ENCODE data around the gene GJE1. TPM values are rescaled to one million over a fixed set of nuclear protein-coding genes. Genes with fewer than 3 reads are reported as not detected.
"Not testable (repeated sequence)": the region's sequence is repeated elsewhere in the genome, so short reads cannot be mapped to it uniquely, and the experiment has no call there.

GJE1 gene
- not detected for total RNA-seq
- not detected for polyA plus RNA-seq
- long read RNA-seq, donor 1: 0 reads
- long read RNA-seq, donor 2: 0 reads
- long read RNA-seq, donor 3: 0 reads

DNA sequence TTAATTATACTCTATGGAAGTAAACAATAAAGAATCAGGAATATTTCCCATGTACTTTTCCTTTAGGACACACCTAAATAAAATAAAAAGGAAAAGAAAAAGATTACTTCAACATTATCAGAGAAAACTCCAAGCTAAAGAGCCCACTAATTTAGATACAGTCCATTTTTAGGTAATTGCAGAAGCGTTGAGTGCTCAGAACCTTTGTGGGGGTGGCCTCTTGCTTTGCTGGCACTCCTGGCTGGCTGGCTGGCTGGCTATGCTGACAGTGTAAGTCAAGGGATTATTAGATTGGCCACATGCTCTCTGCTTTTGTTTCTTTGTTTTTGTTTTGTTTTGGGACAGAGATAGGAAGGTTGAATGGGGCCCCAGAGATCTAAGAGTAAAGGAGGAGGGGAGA, at the start of gene GJE1:
Gene GJE1, plus strand, starts transcription at position 301 of the 400 bp plus-strand sequence. CDS start 234 bp downstream, outside the sequence.
- intact Hi-C loops (cut with DNase I): no loop called here
- WGBS, 4 donors: 51 to 65% (median 61%) methylated on average over 1 of the region's 1 CpG
- Histone ChIP-seq H3K4me3 (no peak within 1 kb of the TSS), H3K36me3 (no peaks in the 10 kb centered on the region), H3K27ac (no peak within 1 kb of the TSS), H3K9me3 (peaks cover 0 to 10% (median 3%) of the 10 kb centered on the region in 12 donors), H3K27me3 (no peaks in the 10 kb centered on the region), H3K4me1 (no peaks in the 10 kb centered on the region)
- DNase-seq: no peak
- TF ChIP-seq CTCF (IDR thresholded peaks at IDR 0.05) (no peak), POLR2A (IDR thresholded peaks at IDR 0.05) (no peak)
- no peak for ATAC-seq

- WGBS, 4 donors: 15 to 16% (median 16%) methylated on average over 38 to 49 of the region's 49 CpGs
- H3K36me3 ChIP-seq: no peaks in the 10 kb centered on the region
- H3K4me1 ChIP-seq: peaks cover 0 to 4% (median 0%) of the 10 kb centered on the region in 12 donors
- ATAC-seq (no peak), DNase-seq (peak in 1 of 5 donors; percentile 32)
- no peak for TF ChIP-seq CTCF (IDR thresholded peaks at IDR 0.05)
- no peak for TF ChIP-seq POLR2A (IDR thresholded peaks at IDR 0.05)
- no peaks in the 10 kb centered on the region for H3K9me3 ChIP-seq
- no peak overlapping the region for H3K27ac ChIP-seq
- H3K27me3 ChIP-seq: peaks cover 8 to 32% (median 21%) of the 10 kb centered on the region in 9 donors
- intact Hi-C loops (cut with DNase I): no loop called here
- H3K4me3 ChIP-seq: no peak overlapping the region
Observed at GRCh38 chr6:142087950-142088857, 44.5 kb upstream of the GJE1 start.

DNA sequence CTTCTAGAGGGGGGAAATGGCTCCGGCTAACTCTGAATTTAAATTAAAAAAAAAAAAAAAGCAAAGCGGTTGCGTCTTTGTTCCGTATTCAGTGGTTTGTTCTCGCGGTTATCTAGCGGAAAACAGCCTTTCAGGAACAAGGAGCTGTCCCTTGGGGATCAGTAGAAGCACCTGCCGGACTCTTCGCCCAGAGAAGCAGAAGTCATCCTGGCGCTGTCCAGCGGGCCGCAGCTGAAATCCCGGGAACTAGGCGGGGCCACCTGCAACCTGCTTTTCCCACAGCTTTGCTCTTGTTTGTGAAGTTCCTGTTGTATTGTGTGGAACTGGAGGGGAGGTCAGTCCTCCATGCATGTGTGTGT, 43.9 kb upstream of the GJE1 start:
- Histone ChIP-seq H3K4me3 (no peak overlapping the region), H3K9me3 (no peaks in the 10 kb centered on the region), H3K27ac (no peak overlapping the region), H3K4me1 (peaks cover 0 to 4% (median 0%) of the 10 kb centered on the region in 12 donors), H3K27me3 (peaks cover 8 to 32% (median 21%) of the 10 kb centered on the region in 9 donors), H3K36me3 (no peaks in the 10 kb centered on the region)
- DNase-seq: peak in 3 of 5 donors; percentile 17 to 47 (median 27)
- 1 to 5% (median 2%) methylated on average over 14 of the region's 14 CpGs for WGBS, 4 donors
- no peak for ATAC-seq
- intact Hi-C loops (cut with DNase I): no loop called here
- TF ChIP-seq POLR2A (IDR thresholded peaks at IDR 0.05) (no peak), CTCF (IDR thresholded peaks at IDR 0.05) (no peak)

GRCh38 chr6:142104820-142105219, 27.9 kb upstream of the GJE1 start:
- not testable (repeated sequence) for H3K9me3 ChIP-seq, H3K4me3 ChIP-seq, H3K27me3 ChIP-seq, ATAC-seq, DNase-seq, H3K27ac ChIP-seq, H3K4me1 ChIP-seq, H3K36me3 ChIP-seq
- WGBS, 4 donors: 70 to 91% (median 88%) methylated on average over 5 of the region's 5 CpGs
- intact Hi-C loops (cut with DNase I): loop anchor here in 1 of 10 donors (10.0 kb wide), 1 partner anchor 420 kb away; no protein-coding TSS in a partner anchor

DNA sequence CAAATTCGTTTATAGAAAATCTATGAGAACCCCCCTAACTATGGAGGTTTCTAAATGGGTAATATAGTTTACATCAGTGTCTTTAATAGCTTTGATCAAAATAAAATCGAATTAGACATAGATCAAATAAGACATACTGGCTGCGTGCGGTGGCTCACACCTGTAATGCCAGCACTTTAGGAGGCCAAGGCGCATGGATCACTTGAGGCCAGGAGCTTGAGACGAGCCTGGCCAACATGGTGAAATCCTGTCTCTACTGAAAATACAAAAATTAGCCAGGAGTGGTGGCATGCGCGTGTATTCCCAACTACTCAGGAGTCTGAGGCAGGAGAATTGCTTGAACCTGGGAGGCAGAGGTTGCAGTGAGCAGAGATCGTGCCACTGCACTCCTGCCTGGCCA, 21.9 kb upstream of the GJE1 start:
- not testable (repeated sequence) for ATAC-seq, H3K27ac ChIP-seq, H3K9me3 ChIP-seq, H3K27me3 ChIP-seq, H3K4me3 ChIP-seq, H3K4me1 ChIP-seq, H3K36me3 ChIP-seq, DNase-seq
- intact Hi-C loops (cut with DNase I): loop anchor here in 6 of 10 donors (5.0 to 10.0 kb wide), 4 partner anchors 126 to 436 kb away; no protein-coding TSS in a partner anchor
- 88 to 91% (median 91%) methylated on average over 9 of the region's 9 CpGs for WGBS, 4 donors

Data from heart left ventricle (tissue), 16 donors.